ENCODE data around the gene OXSM.

OXSM gene

GRCh38 chr3:25751725-25752124 is 38.2 kb upstream of the OXSM start:
- DNase-seq (ENCODE audit: low read depth in 1 of 2, low spot score in 1 of 2) = no peak
- Histone ChIP-seq H3K27ac (replicated peaks) (no peak overlapping the region), H3K4me3 (replicated peaks; ENCODE audit: insufficient read depth, low read length) (no peak overlapping the region), H3K27me3 (ENCODE audit: insufficient read depth, poor library complexity, severe bottlenecking) (no peaks in the 10 kb centered on the region)
- TF ChIP-seq REST (IDR thresholded peaks at IDR 0.05; ENCODE audit: insufficient replicate concordance, low read depth) (no peak), GABPA (IDR thresholded peaks at IDR 0.05; ENCODE audit: low read depth) (no peak), SPI1 (IDR thresholded peaks at IDR 0.05; ENCODE audit: borderline replicate concordance, low read depth) (no peak), POLR2AphosphoS5 (IDR thresholded peaks at IDR 0.05; ENCODE audit: low read depth) (no peak)
- TF ChIP-seq, protein P1, sequence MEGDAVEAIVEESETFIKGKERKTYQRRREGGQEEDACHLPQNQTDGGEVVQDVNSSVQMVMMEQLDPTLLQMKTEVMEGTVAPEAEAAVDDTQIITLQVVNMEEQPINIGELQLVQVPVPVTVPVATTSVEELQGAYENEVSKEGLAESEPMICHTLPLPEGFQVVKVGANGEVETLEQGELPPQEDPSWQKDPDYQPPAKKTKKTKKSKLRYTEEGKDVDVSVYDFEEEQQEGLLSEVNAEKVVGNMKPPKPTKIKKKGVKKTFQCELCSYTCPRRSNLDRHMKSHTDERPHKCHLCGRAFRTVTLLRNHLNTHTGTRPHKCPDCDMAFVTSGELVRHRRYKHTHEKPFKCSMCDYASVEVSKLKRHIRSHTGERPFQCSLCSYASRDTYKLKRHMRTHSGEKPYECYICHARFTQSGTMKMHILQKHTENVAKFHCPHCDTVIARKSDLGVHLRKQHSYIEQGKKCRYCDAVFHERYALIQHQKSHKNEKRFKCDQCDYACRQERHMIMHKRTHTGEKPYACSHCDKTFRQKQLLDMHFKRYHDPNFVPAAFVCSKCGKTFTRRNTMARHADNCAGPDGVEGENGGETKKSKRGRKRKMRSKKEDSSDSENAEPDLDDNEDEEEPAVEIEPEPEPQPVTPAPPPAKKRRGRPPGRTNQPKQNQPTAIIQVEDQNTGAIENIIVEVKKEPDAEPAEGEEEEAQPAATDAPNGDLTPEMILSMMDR (IDR thresholded peaks at IDR 0.05; ENCODE audit: insufficient read depth, low read length) = no peak

DNA sequence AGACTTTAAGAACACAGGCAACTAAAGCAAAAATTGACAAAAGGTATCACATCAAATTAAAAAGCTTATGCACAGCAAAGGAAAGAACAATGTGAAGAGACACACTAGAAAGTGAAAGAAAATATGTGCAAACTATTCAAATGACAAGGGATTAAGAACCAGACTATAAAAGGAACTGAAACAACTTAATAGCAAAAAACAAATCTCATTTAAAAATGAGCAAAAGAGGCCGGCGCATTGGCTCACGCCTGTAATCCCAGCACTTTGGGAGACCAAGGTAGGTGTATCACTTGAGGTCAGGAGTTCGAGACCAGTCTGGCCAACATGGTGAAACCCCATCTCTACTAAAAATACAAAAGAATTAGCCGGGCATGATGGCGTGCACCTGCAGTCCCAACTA is 21.0 kb upstream of the OXSM start:
- H3K27ac ChIP-seq (replicated peaks) = no peak overlapping the region
- no peaks in the 10 kb centered on the region for H3K27me3 ChIP-seq (ENCODE audit: insufficient read depth, poor library complexity, severe bottlenecking)
- H3K4me3 ChIP-seq (replicated peaks; ENCODE audit: insufficient read depth, low read length) = no peak overlapping the region
- no peak for DNase-seq (ENCODE audit: low read depth in 1 of 2, low spot score in 1 of 2)
- TF ChIP-seq POLR2AphosphoS5 (IDR thresholded peaks at IDR 0.05; ENCODE audit: low read depth) (no peak), SPI1 (IDR thresholded peaks at IDR 0.05; ENCODE audit: borderline replicate concordance, low read depth) (no peak), REST (IDR thresholded peaks at IDR 0.05; ENCODE audit: insufficient replicate concordance, low read depth) (no peak), GABPA (IDR thresholded peaks at IDR 0.05; ENCODE audit: low read depth) (no peak)
- TF ChIP-seq, protein P1 (IDR thresholded peaks at IDR 0.05; ENCODE audit: insufficient read depth, low read length) = no peak

GRCh38 chr3:25775936-25776335 is 14.0 kb upstream of the OXSM start:
- no peak for DNase-seq (ENCODE audit: low read depth in 1 of 2, low spot score in 1 of 2)
- TF ChIP-seq SPI1 (IDR thresholded peaks at IDR 0.05; ENCODE audit: borderline replicate concordance, low read depth) (no peak), GABPA (IDR thresholded peaks at IDR 0.05; ENCODE audit: low read depth) (no peak), REST (IDR thresholded peaks at IDR 0.05; ENCODE audit: insufficient replicate concordance, low read depth) (no peak), POLR2AphosphoS5 (IDR thresholded peaks at IDR 0.05; ENCODE audit: low read depth) (no peak)
- TF ChIP-seq, protein P1 (IDR thresholded peaks at IDR 0.05; ENCODE audit: insufficient read depth, low read length) = no peak
- Histone ChIP-seq H3K27me3 (ENCODE audit: insufficient read depth, poor library complexity, severe bottlenecking) (no peaks in the 10 kb centered on the region), H3K27ac (replicated peaks) (no peak overlapping the region), H3K4me3 (replicated peaks; ENCODE audit: insufficient read depth, low read length) (no peak overlapping the region)
